Measurements from ENCODE around the gene MANSC1.

MANSC1 gene

DNA sequence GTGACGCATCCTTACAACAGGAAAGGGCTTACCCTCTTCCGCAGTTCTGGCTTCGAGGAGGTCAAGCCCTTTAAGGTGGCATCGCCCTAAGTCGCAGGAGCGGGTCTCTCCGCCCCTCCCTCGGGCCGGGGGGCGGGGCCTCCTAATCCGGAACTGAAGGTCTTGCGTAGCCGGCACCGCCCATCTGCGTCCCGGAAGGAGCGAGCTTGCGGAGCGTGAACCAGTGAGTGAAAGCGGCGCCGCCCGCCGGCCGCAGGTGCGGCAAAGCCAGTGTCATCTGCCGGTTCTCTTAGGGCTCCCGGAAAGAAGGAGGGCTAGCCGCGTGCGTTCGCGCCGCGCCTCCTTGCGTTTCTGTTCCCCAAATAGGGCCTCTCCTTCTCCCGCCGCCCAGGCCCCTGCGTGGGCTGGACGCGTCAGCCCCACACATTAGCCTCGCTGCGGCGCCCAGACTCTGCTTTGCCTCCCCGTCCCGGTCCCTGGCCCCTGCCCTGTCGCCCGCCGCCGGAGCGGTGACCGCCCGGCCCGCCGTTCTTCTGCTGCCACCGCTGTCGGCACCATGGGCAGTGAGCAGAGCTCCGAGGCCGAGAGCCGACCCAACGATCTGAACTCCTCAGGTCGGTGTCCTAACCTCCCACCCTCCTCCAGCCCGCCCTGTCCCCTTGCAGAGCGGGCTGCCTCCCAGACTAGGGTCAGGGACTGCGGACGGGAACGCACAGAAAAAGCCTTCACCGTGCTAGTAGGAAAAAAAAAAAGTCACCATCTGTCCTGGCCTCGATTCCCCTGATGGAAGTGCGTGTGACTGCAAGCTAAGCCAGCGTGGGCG lies 7.1 kb upstream of the MANSC1 start, which contains the start of gene BORCS5:
TSS of gene BORCS5 (plus strand) at position 183 of the 823 bp plus-strand sequence. CDS start at position 557, 374 bp downstream.
- Histone ChIP-seq H3K79me2 (ENCODE audit: control insufficient read depth, low read length) (peaks cover 26% of the 10 kb centered on the region), H3K4me2 (ENCODE audit: low read length) (peak within 1 kb of the TSS; percentile 75), H3K4me3 (ENCODE audit: low read length) (peak within 1 kb of the TSS; percentile 72), H3K27me3 (ENCODE audit: control insufficient read depth, low read length) (no peaks in the 10 kb centered on the region), H3F3A (ENCODE audit: control insufficient read depth, insufficient read depth) (peaks cover 3% of the 10 kb centered on the region; the same call in 1 of the 2 replicates), H4K20me1 (ENCODE audit: control insufficient read depth, insufficient read depth, low read depth, low read length) (no peaks in the 10 kb centered on the region), H3K36me3 (ENCODE audit: control insufficient read depth, low read length) (no peaks in the 10 kb centered on the region), H3K9me2 (replicated peaks; ENCODE audit: control insufficient read depth, low read length) (no peaks in the 10 kb centered on the region), H3K27ac (ENCODE audit: low read depth, low read length) (peak within 1 kb of the TSS; percentile 78), H3K9me3 (ENCODE audit: control insufficient read depth, insufficient read depth, low read length) (no peaks in the 10 kb centered on the region), H3K4me1 (ENCODE audit: control insufficient read depth, low read length) (peaks cover 18% of the 10 kb centered on the region)
- TF ChIP-seq CTCF (IDR thresholded peaks at IDR 0.05; ENCODE audit: low read depth, low read length, poor library complexity, severe bottlenecking) (peak; percentile 23), EZH2phosphoT487 (IDR thresholded peaks at IDR 0.05; ENCODE audit: borderline replicate concordance, low read length) (no peak)

DNA sequence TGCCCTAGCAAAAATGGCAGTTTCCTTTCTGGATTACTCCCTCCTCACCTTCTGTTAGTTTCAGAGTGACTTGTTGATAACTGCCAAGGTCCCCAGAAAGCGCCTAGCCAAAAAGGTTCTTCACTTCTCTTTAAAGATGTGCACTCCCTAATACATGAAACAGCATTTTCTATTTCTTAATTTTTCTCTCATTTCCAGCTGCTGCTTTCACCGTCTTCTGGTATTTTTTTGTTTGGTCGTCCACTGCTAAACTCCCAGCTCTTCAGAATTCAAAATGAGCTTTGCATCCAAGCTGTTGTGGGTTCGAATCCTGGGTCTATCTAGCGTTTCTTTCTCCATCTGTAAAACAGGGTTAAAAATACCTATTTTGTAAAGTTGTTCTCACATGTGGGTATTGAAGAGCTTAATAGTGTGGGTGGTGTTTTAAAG lies 6.4 kb upstream of the MANSC1 start:
- H3K4me2 ChIP-seq (ENCODE audit: low read length) = peak overlapping the region; percentile 75
- H3F3A ChIP-seq (ENCODE audit: control insufficient read depth, insufficient read depth) = peaks cover 3% of the 10 kb centered on the region; the same call in 1 of the 2 replicates
- no peaks in the 10 kb centered on the region for H3K27me3 ChIP-seq (ENCODE audit: control insufficient read depth, low read length)
- H3K79me2 ChIP-seq (ENCODE audit: control insufficient read depth, low read length) = peaks cover 26% of the 10 kb centered on the region
- no peaks in the 10 kb centered on the region for H4K20me1 ChIP-seq (ENCODE audit: control insufficient read depth, insufficient read depth, low read depth, low read length)
- no peaks in the 10 kb centered on the region for H3K9me3 ChIP-seq (ENCODE audit: control insufficient read depth, insufficient read depth, low read length)
- TF ChIP-seq CTCF (IDR thresholded peaks at IDR 0.05; ENCODE audit: low read depth, low read length, poor library complexity, severe bottlenecking) (no peak), EZH2phosphoT487 (IDR thresholded peaks at IDR 0.05; ENCODE audit: borderline replicate concordance, low read length) (no peak)
- no peaks in the 10 kb centered on the region for H3K9me2 ChIP-seq (replicated peaks; ENCODE audit: control insufficient read depth, low read length)
- H3K36me3 ChIP-seq (ENCODE audit: control insufficient read depth, low read length) = no peaks in the 10 kb centered on the region
- H3K27ac ChIP-seq (ENCODE audit: low read depth, low read length) = peak overlapping the region; percentile 78; the same call in 1 of the 2 replicates
- H3K4me3 ChIP-seq (ENCODE audit: low read length) = peak overlapping the region; percentile 72
- H3K4me1 ChIP-seq (ENCODE audit: control insufficient read depth, low read length) = peaks cover 18% of the 10 kb centered on the region

DNA sequence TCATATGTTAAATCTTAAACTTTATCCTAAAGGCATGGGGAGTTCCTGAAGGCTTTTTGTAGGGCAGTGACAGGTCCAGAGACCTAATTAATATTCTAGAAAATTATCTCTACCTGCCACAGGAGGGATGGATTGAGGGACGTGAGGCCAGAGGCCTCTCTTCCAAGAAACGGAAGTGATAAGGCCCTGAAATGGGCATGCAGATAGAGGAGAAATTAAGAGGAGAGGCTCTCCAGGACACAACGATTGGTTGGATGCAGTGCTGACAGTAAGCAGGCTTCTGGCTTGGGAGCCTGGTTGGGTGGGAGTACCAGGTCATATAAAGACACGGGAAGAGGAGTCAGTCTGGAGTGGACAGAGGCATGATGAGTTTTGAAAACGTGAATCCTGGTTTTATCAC lies 3.8 kb upstream of the MANSC1 start:
- H3K36me3 ChIP-seq (ENCODE audit: control insufficient read depth, low read length) = no peaks in the 10 kb centered on the region
- H3K4me2 ChIP-seq (ENCODE audit: low read length) = no peak overlapping the region
- H3F3A ChIP-seq (ENCODE audit: control insufficient read depth, insufficient read depth) = peaks cover 11% of the 10 kb centered on the region
- peaks cover 30% of the 10 kb centered on the region for H3K4me1 ChIP-seq (ENCODE audit: control insufficient read depth, low read length)
- H3K9me3 ChIP-seq (ENCODE audit: control insufficient read depth, insufficient read depth, low read length) = no peaks in the 10 kb centered on the region
- H3K79me2 ChIP-seq (ENCODE audit: control insufficient read depth, low read length) = peaks cover 12% of the 10 kb centered on the region
- H3K27me3 ChIP-seq (ENCODE audit: control insufficient read depth, low read length) = peaks cover 15% of the 10 kb centered on the region; the same call in 1 of the 2 replicates
- no peak overlapping the region for H3K27ac ChIP-seq (ENCODE audit: low read depth, low read length)
- no peaks in the 10 kb centered on the region for H3K9me2 ChIP-seq (replicated peaks; ENCODE audit: control insufficient read depth, low read length)
- no peak overlapping the region for H3K4me3 ChIP-seq (ENCODE audit: low read length)
- H4K20me1 ChIP-seq (ENCODE audit: control insufficient read depth, insufficient read depth, low read depth, low read length) = no peaks in the 10 kb centered on the region
- TF ChIP-seq EZH2phosphoT487 (IDR thresholded peaks at IDR 0.05; ENCODE audit: borderline replicate concordance, low read length) (no peak), CTCF (IDR thresholded peaks at IDR 0.05; ENCODE audit: low read depth, low read length, poor library complexity, severe bottlenecking) (no peak)

Measured in DOHH2 (cell line).